OCI-LY7 (cell line): ENCODE results near the gene HIPK3.

ENCODE experiments used
- CTCF ChIP-seq: fragments of 200-600 bp; sonication (generic); conservative IDR thresholded peaks from 2 replicates; pipeline ENCODE4 v1.5.1; 2014; ENCODE audit warnings: mild to moderate bottlenecking, antibody characterized with exemption, low read length, moderate library complexity, mixed read lengths
- EZH2phosphoT487 ChIP-seq: fragments of 200-600 bp; sonication (generic); IDR thresholded peaks from 2 replicates; pipeline ENCODE4 v1.6.1; 2018; ENCODE audit warnings: low read depth, borderline replicate concordance, mild to moderate bottlenecking, mixed run types, antibody characterized with exemption, low read length, moderate library complexity, mixed read lengths

GRCh38 chr11:33237039-33237597 is 20.1 kb upstream of the HIPK3 start:
- TF ChIP-seq CTCF: no peak
- no peak for TF ChIP-seq EZH2phosphoT487
